Measurements from ENCODE around the gene ACADM. TPM values are rescaled to one million over a fixed set of nuclear protein-coding genes. Genes with fewer than 3 reads are reported as not detected.
"Not testable (repeated sequence)": the region's sequence is repeated elsewhere in the genome, so short reads cannot be mapped to it uniquely, and the experiment has no call there.

The ACADM gene
- total RNA-seq, 1 experiment from 2014 or later: 21.6 TPM

GRCh38 chr1:75796376-75797272, 72.1 kb downstream of the ACADM start, which contains the start of gene MSH4:
TSS of gene MSH4 (plus strand) at chr1:75796882. CDS start at chr1:75796986, 104 bp downstream.
- Mint-ChIP-seq H3K9me3 (ENCODE audit: low read depth, unreplicated experiment) (no peaks in the 10 kb centered on the region), H3K36me3 (ENCODE audit: insufficient read depth, unreplicated experiment) (peaks cover 63% of the 10 kb centered on the region), H3K4me1 (ENCODE audit: low read depth, unreplicated experiment) (peaks cover 2% of the 10 kb centered on the region), H3K4me3 (ENCODE audit: low read depth, unreplicated experiment) (peak within 1 kb of the TSS; percentile 37), H3K27me3 (ENCODE audit: unreplicated experiment) (no peaks in the 10 kb centered on the region), H3K27ac (ENCODE audit: unreplicated experiment) (peak within 1 kb of the TSS; percentile 68)
- DNase-seq: no peak
- TF ChIP-seq CTCF (IDR thresholded peaks at IDR 0.05; ENCODE audit: unreplicated experiment): no peak
- intact Hi-C loops (cut with micrococcal nuclease; ENCODE audit: unreplicated experiment): no loop called here
- no TSS peak for BruUV-seq (replicated peaks)
- CTCF ChIA-PET: no interaction called here

- H3K36me3 Mint-ChIP-seq (ENCODE audit: insufficient read depth, unreplicated experiment): peaks cover 57% of the 10 kb centered on the region
- TF ChIP-seq CTCF (IDR thresholded peaks at IDR 0.05; ENCODE audit: unreplicated experiment): no peak
- H3K4me1 Mint-ChIP-seq (ENCODE audit: low read depth, unreplicated experiment): no peaks in the 10 kb centered on the region
- H3K4me3 Mint-ChIP-seq (ENCODE audit: low read depth, unreplicated experiment): no peak overlapping the region
- no peak overlapping the region for H3K27ac Mint-ChIP-seq (ENCODE audit: unreplicated experiment)
- H3K27me3 Mint-ChIP-seq (ENCODE audit: unreplicated experiment): no peaks in the 10 kb centered on the region
- DNase-seq: no peak
- CTCF ChIA-PET: no interaction called here
- intact Hi-C loops (cut with micrococcal nuclease; ENCODE audit: unreplicated experiment): no loop called here
- H3K9me3 Mint-ChIP-seq (ENCODE audit: low read depth, unreplicated experiment): no peaks in the 10 kb centered on the region
- BruUV-seq (replicated peaks): no TSS peak
Observed at GRCh38 chr1:75797273-75797588, 72.7 kb downstream of the ACADM start.

GRCh38 chr1:75797606-75798216, 73.2 kb downstream of the ACADM start:
- H3K36me3 Mint-ChIP-seq (ENCODE audit: insufficient read depth, unreplicated experiment): peaks cover 52% of the 10 kb centered on the region
- no peak overlapping the region for H3K4me3 Mint-ChIP-seq (ENCODE audit: low read depth, unreplicated experiment)
- H3K4me1 Mint-ChIP-seq (ENCODE audit: low read depth, unreplicated experiment): no peaks in the 10 kb centered on the region
- CTCF ChIA-PET: interaction anchor here (0.6 kb wide), 1 partner anchor 10 kb away, joined by 3 read pairs; no protein-coding TSS in a partner anchor
- H3K27ac Mint-ChIP-seq (ENCODE audit: unreplicated experiment): peak overlapping the region; percentile 15
- no peak for DNase-seq
- intact Hi-C loops (cut with micrococcal nuclease; ENCODE audit: unreplicated experiment): no loop called here
- no peak for TF ChIP-seq CTCF (IDR thresholded peaks at IDR 0.05; ENCODE audit: unreplicated experiment)
- H3K27me3 Mint-ChIP-seq (ENCODE audit: unreplicated experiment): no peaks in the 10 kb centered on the region
- BruUV-seq (replicated peaks): no TSS peak
- H3K9me3 Mint-ChIP-seq (ENCODE audit: low read depth, unreplicated experiment): no peaks in the 10 kb centered on the region

- intact Hi-C loops (cut with micrococcal nuclease; ENCODE audit: unreplicated experiment); DNase-seq; BruUV-seq (replicated peaks); H3K9me3 Mint-ChIP-seq (ENCODE audit: low read depth, unreplicated experiment); H3K27me3 Mint-ChIP-seq (ENCODE audit: unreplicated experiment); H3K27ac Mint-ChIP-seq (ENCODE audit: unreplicated experiment); H3K4me1 Mint-ChIP-seq (ENCODE audit: low read depth, unreplicated experiment); H3K4me3 Mint-ChIP-seq (ENCODE audit: low read depth, unreplicated experiment): not testable (repeated sequence)
- CTCF ChIA-PET: interaction anchor here (0.6 to 1.1 kb wide), 2 partner anchors 12 to 16 kb away, joined by 3 read pairs; no protein-coding TSS in a partner anchor
- peaks cover 21% of the 10 kb centered on the region for H3K36me3 Mint-ChIP-seq (ENCODE audit: insufficient read depth, unreplicated experiment)
Observed at GRCh38 chr1:75801480-75801879, 77.0 kb downstream of the ACADM start.
